ENCODE measurements around the gene CLCNKB.

DNA sequence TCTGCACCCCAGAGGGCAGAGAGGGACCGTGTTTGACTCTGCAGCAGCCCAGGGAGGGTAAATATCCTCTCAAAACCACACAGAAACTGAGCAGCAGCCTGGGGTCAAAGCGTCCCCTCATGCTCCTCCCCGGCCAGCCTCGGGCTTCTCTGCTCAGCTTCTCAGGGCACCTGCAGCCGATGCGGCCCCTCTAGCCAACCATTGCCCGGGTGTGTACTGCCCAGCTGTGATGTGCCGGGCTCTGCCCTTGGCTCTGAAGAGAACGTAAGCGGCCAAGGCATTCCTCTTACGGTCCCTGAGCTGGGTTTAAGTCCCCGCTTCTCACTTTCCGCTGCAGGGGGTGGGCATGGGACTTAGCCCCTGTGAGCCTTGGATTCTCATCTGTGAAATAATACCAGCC, 24.4 kb downstream of the CLCNKB start:
- no peak for TF ChIP-seq POLR2AphosphoS5 (IDR thresholded peaks at IDR 0.05; ENCODE audit: borderline replicate concordance, low read depth, low read length)
- TF ChIP-seq EZH2 (IDR thresholded peaks at IDR 0.05) = no peak

Data from SK-N-MC (cell line).